ENCODE measurements around the gene COL3A1.

GRCh38 chr2:188986839-188987238 lies 12.7 kb downstream of the COL3A1 start:
- TF ChIP-seq CTCF (IDR thresholded peaks at IDR 0.05) (no peak), EZH2 (IDR thresholded peaks at IDR 0.05) (no peak)
